Ishikawa (cell line): ENCODE results near the gene CD6.

Experiments used
- CREB1 ChIP-seq: IDR thresholded peaks from 2 replicates; pipeline ENCODE4 v1.6.1; 2012; ENCODE audit warnings: low read depth
- EGR1 ChIP-seq: IDR thresholded peaks from 2 replicates; pipeline ENCODE4 v1.6.1; 2012
- TCF12 ChIP-seq: IDR thresholded peaks from 2 replicates; pipeline ENCODE4 v1.6.1; 2012; ENCODE audit warnings: low read depth

- TF ChIP-seq EGR1: no peak
- TF ChIP-seq CREB1: no peak
- TF ChIP-seq TCF12: no peak
These were observed 81.7 kb downstream of the CD6 start for GRCh38 chr11:61053191-61053590.
